HG02763 (cell line): Measurements from ENCODE around the gene TAF11L7.
"Not testable (repeated sequence)": the region's sequence is repeated elsewhere in the genome, so short reads cannot be mapped to it uniquely, and the experiment has no call there.

ENCODE experiments used
- ATAC-seq: cut with Tn5 transposase; IDR thresholded peaks from one replicate; pipeline ENCODE4 v1.9.1; 2021; ENCODE audit warnings: mild to moderate bottlenecking, moderate library complexity; ENCODE audit not compliant: unreplicated experiment

The TAF11L7 gene

GRCh38 chr5:17585658-17586057, at the start of gene TAF11L7:
TAF11L7 (minus strand) TSS chr5:17585758.
- not testable (repeated sequence) for ATAC-seq

GRCh38 chr5:17634160-17634559, 48.6 kb upstream of the TAF11L7 start, which contains the start of gene TAF11L14:
TAF11L14 (plus strand) TSS chr5:17634460.
- ATAC-seq, result no peak

GRCh38 chr5:17631788-17632187, 46.2 kb upstream of the TAF11L7 start, which contains the start of gene TAF11L13:
TAF11L13 (plus strand) TSS chr5:17632088.
- ATAC-seq, result not testable (repeated sequence)

GRCh38 chr5:17625686-17626085, 40.1 kb upstream of the TAF11L7 start:
- ATAC-seq, result no peak

GRCh38 chr5:17620627-17621026, 35.1 kb upstream of the TAF11L7 start:
- ATAC-seq, result no peak

GRCh38 chr5:17619354-17619753, 33.8 kb upstream of the TAF11L7 start:
- no peak for ATAC-seq

- no peak for ATAC-seq
Measured at GRCh38 chr5:17614872-17615605, 29.5 kb upstream of the TAF11L7 start.

- ATAC-seq, result not testable (repeated sequence)
Measured at GRCh38 chr5:17610092-17610491, 24.5 kb upstream of the TAF11L7 start, which contains the start of gene TAF11L12. TAF11L12 (plus strand) TSS chr5:17610392.

GRCh38 chr5:17607461-17607860, 21.9 kb upstream of the TAF11L7 start:
- not testable (repeated sequence) for ATAC-seq

- no peak for ATAC-seq
Measured at GRCh38 chr5:17604951-17605350, 19.4 kb upstream of the TAF11L7 start.

GRCh38 chr5:17603880-17604279, 18.3 kb upstream of the TAF11L7 start, which contains the start of gene TAF11L11:
TAF11L11 (plus strand) TSS chr5:17604183.
- not testable (repeated sequence) for ATAC-seq

- ATAC-seq, result not testable (repeated sequence)
Measured at GRCh38 chr5:17597728-17598127, 12.2 kb upstream of the TAF11L7 start, which contains the start of gene TAF11L10. TAF11L10 (minus strand) TSS chr5:17597828.

- not testable (repeated sequence) for ATAC-seq
Measured at GRCh38 chr5:17594255-17594654, 8.7 kb upstream of the TAF11L7 start, which contains the start of gene TAF11L9. TAF11L9 (minus strand) TSS chr5:17594394.

- ATAC-seq, result not testable (repeated sequence)
Measured at GRCh38 chr5:17590860-17591259, 5.3 kb upstream of the TAF11L7 start, which contains the start of gene TAF11L8. TAF11L8 (minus strand) TSS chr5:17590960.
